ENCODE results near the gene ZDHHC11B.
"Not testable (repeated sequence)": the region's sequence is repeated elsewhere in the genome, so short reads cannot be mapped to it uniquely, and the experiment has no call there.

Gene ZDHHC11B

DNA sequence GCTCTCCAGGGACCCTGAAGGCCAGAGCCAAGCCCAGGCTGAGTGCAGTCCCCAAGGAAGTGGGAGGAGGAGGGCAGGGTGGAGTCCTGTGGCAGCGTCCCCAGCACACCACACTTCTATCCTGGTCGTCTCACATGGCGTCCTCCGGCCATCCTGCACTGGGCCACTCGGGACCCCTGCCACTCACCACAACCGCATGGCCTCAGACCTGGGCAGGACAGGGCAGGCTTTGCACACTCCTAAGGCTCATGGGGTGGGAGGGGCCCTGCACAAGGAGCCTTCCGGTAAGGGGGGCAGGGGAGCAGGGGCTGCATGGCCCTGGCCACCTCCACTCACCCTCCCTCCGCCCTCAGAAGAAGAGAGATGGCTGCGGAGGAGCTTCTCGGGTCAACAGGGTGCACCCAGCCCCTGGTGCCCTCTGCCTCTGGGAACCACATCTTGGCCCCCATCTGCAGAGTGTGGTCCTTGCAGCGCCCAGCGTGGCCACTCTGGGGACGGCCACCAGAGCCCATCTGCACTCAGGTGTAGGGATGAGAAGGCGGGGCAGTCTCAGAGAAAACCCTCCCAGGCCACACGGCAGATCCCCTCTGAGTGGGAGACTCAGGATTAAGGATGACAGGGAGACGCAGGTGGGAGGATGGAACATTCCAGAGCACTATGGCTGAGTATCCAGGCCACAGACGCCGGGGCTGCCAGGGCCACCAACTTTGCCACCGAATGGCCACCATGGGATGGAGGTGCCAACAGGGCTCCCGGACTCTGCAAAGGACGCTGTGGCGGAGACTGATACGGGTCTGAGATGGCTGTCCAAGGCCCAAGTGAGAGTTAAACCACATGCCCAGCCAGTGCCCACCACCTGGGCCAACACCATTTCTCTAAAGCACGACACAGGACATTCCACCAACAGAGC lies 99.0 kb downstream of the ZDHHC11B start:
- DNase-seq (ENCODE audit: low spot score): peak; percentile 5

DNA sequence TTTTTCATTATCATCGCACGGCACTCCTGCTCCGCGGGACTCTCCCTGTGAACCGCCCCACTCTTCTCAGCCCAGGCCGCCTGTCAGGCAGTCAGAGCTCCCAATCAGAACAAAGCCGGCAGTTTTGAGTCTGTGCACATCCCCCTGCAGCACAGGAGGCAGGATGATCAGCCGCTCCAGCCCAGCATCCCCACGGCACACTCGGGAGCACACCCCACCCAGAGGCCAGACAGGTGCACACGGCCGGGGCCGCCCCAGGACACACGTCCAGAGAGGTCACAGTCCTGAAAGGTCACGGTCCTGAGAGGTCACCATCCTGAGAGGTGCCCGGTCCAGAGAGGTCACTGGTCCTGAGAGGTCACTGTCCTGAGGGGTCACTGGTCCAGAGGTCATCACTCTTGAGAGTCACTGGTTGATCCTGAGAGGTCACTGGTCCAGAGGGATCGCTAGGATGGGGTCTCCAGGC lies 99.7 kb downstream of the ZDHHC11B start:
- peak; percentile 7 for DNase-seq (ENCODE audit: low spot score)

DNA sequence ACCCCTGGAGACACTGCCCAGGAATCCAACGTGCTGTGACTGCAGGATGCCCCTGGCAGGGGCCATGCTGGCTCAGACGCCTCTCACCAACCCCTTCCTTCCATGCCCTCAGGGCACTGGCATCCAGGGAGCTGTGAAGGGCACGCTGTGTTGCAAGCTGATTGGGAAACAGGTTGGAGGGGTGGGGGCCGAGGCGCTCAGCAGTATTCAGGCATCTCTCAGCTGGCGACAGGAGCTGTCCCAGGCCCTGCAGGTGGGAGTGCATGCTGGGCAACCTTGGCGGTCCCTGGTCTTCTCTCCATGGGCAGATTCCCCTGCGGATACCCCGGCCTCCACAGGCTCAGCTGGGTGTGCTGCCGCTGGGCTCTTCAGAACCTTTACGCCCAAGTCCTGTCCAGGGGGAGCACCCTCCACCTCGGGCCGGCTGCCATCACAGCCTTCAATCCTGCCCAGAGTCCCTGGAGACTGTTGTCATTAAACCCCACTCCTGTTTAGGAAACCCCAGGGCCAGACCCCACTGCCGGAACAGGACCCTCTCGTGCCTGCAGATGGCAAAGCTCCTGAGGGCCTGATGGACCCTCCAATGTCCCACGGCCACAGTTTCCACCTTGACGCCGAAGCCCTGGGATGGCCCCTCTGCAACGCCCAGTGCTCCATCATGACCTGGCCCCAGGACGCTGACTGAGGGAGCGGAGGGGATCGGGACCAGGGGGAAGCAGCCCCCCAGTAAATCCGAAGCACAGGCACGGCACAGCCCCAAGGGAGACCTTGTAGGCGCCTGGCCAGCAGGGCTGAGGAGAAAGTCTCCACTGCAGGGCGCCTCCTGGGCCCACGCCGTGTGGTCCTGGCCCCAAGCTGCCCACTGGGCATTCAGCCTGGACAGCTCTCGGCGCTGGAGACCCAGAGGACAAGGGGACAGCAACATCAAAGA lies 100.7 kb downstream of the ZDHHC11B start:
- peak; percentile 17 for DNase-seq (ENCODE audit: low spot score)

DNA sequence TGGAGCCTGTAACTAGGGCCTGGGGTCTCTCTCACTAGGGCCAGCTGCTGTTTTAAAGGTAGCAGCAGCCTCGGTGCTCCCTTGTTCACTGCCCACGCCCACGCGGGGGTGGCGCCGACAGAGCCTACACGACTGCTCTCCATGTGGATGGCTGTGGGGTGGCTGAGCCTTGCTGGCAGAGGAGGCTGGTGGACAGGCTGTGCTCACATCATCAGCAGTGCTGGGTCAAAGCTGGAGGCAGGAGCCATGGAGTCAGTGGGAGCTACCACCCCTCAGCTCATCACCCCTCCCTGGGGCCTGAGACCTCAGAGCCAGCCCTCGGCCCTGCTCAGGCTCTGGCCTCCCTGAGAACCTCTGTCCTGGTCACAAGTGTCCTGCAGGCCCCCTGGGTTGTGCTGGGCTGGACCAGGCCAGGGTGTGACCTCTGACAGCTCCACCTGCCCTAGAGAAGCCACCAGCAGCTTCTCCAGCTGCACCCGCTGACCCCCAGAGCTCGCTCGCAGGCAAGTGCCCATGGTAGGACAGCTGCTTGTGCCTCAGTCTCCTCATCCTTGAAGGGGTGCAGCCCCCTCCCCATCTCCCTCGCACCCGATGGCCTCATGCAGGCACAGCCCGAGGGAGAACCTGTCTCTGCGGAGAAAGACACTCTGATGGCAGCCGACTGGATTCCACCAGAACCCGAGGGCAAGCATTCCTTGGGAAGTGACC lies 101.7 kb downstream of the ZDHHC11B start:
- peak; percentile 3 for DNase-seq (ENCODE audit: low spot score)

DNA sequence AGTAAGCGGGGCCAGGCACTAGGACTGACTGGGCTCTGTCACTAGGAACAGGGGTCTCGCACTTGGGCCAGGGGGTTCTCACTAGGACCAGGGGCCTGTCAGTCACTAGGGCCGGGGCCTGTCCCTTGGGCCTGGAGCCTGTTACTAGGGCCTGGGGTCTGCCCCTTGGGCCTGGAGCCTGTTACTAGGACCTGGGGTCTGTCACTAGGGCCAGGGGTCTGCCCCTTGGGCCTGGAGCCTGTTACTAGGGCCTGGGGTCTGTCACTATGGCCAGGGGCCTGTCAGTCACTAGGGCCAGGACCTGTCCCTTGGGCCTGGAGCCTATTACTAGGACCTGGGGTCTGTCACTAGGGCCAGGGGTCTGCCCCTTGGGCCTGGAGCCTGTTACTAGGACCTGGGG lies 102.3 kb downstream of the ZDHHC11B start:
- not testable (repeated sequence) for DNase-seq (ENCODE audit: low spot score)

DNA sequence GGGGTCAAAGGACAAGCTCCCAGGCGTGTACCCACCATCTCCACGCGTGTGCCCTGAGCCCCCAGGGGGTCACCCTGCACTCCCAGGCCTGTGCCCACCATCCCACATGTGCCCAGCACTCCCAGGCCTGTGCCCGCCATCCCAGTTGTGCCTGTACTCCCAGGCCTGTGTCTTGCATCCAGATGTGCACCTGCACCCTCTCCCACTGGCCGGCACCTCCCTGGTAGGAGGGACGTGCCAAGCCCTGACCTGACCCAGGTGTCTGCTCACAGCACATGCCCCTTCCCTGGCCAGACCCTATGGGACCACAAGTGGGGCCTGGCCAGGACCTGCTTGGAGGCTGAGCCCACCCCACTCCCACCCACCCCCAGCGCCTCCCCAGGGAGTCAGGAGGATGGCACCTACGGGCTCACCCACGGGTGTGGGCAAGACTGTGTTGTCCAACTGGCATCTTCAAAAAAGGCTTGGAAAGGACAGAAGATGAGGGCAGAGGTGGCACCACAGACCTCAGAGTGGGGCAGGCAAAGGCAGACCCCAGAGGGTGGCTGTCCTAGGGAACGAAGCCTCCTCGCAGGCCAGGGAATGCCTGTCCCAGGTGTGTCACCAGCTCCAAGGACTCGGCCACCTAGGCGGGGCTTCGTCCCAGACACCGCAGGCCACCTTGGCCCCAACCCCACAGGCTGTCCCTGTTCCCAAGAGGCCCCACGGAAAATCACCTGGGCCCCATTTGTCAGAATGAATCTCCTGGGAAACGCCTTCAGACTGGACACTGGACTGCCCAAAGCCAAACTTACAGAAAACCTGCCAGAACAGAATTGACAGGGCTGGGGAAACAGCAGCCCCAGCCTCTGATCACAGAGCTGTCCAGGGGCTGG lies 103.0 kb downstream of the ZDHHC11B start:
- peak; percentile 1 for DNase-seq (ENCODE audit: low spot score)

DNA sequence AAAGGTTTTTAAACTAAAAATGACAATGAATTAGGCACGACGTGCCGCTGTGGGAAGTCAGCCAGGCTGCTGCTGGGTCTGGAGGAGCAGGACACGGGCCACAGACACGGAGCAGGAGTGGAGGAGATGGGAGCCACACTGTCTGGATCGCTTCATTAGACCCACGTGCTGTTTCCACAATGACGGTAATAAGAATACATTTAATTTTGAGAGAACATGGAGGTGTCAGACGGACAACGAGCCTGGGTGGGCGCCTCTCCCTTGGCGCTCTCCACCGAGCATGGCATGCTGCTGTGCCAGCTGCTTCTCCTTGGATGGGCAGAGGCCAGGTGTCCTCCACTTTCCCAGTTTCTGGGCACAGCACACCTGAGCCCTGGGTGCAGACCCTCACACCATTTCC lies 103.7 kb downstream of the ZDHHC11B start:
- DNase-seq (ENCODE audit: low spot score): peak; percentile 2

DNA sequence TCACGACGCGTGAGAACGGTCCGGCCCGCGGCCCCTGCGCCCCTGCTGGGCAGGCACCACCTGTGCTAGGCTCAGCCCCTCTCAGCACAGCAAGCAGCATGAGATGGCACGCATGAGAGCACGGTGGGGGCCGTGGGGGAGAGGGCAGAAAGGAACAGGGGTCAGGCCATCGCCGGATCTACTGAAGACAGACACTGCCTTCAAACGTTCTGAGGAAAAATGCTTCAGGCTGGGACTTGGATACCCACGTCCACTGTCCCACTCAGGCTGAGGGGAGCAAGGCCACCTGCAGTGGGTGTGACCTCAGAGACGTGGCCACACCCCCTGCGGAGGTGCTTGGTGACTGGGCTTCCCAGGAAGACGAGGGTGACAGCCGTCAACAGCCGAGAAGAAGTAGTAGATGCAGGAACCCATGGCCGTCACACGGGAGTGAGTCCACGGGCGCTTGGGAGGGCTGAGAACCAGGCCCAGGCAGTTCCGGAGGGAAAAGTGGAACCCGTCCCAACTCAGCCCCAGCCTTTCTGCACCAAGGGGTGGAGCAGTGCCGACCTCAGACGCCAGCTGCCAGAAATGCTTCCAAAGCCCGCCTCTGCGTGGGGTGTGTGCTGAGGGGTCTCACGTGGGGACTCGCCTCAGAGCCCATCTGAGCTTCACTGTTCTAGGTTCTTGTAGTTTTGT lies 104.3 kb downstream of the ZDHHC11B start:
- DNase-seq (ENCODE audit: low spot score): not testable (repeated sequence)

DNA sequence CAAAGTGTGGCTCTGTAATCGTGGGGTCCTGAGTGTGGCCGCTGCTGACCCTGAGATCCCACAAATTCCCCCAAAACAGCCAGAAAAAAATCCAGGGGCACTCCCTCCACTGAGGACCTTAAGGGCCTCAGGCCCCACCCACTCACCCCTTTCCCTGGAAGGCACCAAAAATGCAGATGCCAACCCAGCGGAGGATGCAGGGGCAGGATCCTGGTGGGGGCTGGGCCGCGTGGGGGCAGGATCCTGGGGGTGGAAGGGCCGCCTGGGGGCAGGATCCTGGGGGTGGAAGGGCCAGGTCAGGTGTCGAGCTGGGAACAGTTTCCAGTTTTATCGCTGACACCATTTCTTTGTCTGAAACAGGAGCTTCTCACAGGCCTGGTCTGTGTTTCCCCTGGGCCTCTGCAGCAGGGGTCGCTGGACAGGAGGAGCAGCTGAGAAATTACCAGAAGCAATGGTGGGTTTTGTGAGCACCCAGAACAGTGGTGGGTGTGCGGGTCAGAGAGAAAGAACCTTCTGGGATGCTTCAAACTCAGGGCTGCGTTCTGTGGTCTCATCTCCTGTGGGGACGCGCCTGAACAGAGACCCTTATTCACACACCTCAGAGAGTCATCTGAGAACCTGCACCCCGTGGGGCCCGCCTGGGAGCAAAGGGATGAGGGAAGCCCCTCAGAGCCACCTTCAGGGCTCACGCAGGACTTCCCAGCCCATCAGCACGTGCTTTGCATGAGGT lies 105.2 kb downstream of the ZDHHC11B start:
- DNase-seq (ENCODE audit: low spot score): not testable (repeated sequence)

DNA sequence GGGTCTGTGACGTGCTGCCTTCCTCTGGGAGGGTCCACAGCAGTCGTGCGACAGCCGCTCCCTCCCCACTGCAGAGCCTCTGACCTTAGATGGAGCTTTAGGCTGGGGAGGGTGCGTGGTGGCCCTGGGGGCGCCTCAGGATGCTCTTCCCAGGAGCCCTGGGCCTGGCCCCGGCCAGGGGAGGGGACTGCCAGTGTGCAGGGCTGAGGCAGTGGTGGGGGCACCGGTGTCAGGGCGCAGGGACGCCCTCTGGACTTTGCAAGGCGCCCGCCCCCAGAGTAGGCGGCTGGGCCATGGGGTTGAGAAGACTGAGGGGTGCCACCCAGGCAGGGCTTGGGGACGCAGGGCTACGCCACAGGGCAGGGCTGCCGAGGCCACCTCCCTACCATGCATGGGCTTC lies 106.0 kb downstream of the ZDHHC11B start:
- not testable (repeated sequence) for DNase-seq (ENCODE audit: low spot score)

DNA sequence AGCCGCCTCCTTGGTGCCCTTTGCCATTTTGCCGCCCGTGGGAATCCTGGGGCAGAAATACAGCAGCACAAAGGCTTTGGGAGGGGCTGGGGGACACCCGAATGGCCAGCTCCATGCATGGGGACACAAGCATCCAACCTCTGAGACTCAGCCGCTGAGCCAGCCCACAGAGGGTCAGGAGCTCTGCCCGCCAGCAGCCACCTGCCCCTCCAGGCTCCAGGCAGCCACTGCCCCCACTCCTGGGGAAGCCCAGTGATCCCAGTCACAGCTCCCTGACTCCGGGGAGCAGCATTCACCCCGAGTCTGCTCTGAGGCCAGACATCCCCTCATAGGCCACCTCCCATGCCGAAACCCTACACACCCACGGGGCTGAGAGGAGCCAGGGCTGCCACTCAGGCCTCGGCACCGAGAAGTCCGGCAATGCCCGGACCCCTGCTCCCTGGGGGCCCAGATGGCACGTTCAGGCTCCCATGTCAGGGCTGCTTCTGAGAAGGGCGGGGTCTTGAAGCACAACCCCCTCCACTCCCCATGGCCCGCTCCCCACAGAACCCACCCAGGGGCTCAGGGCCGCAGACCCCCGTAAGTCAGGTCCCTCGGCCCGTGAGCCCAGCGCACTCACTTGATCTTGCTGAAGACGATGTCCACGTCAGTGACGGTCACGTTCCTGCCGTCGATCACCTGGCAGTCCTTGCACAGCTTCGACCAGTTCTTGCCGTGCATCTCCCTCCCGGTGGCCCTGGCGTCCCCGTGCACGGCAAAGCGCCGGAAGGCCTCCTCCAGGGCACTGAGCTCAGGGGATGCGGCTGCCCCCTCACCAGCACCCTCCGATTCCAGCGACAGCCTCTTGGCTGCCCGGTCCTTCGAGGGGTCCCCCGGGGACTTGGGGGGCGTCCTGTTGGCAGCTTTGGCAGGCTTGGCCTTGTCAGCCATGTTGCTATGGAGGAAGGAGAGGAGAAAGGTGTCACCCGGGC lies 107.1 kb downstream of the ZDHHC11B start:
- no peak for DNase-seq (ENCODE audit: low spot score)

DNA sequence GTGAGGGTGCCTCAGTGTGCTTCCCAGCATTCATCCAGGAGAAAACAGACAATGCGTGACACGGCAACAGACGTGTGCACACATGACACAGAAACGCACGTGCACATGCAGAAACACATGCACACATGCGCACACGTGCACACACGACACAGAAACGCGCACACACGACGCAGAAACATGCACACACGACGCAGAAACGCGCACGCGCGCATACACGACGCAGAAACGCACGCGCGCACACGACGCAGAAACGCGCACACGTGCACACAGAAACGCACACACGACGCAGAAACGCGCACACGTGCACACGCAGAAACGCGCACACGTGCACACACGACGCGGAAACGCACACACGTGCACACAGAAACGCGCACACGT lies 107.8 kb downstream of the ZDHHC11B start:
- no peak for DNase-seq (ENCODE audit: low spot score)

DNA sequence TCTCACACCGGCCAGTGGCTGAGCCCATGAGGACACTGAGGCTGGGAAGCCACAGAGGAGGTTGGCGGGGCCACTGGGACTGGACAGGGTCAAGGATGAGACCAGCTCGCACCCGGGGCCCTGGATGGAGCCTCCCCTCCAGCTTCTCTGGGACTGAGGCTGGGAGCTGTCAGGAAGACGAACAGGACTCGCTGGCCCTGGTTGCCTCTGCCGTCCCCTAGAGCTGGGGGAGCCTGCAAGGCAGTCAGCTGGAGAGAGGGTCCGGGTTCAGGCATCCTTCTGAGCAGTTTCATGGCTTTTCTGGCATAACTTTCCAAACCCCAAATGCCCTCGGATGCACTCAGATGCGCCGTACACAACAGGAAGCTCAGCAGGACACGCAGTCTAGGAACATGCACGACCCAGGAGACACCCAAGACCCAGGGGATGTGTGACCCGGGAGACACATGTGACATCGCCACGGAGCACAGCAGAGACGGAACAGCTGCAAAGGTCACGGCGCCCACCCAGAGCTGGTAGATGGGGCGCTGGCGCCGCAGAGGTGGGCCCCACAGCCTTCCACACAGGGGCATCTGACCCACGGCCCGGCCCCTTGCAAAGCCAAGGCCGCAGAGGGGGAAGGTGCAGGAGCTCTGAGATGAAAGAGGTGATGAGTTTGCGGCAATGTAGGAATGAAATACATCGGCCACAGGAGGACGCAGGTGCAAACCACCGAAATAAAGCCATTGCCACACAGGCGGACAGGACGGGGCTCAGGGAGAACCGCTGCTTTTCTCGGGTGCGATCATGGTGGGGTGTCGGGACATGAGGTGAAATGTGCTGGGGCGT lies 108.4 kb downstream of the ZDHHC11B start:
- no peak for DNase-seq (ENCODE audit: low spot score)

DNA sequence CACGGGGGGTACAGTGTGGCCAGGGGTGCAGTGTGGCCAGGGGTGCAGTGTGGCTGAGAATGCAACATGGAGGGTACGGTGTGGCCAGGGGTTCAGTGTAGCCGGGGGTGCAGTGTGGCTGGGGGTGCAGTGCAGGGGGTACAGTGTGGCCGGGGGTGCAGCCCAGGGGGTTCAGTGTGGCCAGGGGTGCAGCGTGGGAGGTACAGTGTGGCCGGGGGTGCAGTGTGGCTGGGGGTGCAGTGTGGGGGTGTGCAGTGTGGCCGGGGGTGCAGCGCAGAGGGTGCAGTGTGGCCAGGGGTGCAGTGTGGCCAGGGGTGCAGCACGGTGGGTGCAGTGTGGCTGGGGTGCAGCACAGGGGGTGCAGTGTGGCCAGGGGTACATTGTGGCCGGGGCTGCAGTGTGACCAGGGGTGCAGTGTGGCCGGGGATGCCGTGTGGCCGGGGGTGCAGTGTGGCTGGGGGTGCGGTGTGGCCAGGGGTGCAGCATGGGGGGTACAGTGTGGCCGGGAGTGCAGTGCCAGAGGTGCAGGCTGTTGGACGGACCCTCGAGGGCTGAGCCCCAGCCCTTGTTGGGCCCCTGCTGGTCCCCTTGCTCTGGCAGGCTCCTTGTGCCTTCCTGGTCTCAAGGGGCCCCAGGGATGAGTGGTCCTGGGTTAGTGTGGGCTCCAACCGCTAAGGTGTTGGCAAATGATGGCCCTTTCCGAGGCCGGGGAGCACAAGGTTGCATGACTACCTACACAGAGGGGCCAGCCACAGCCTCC lies 109.2 kb downstream of the ZDHHC11B start:
- DNase-seq (ENCODE audit: low spot score): no peak

DNA sequence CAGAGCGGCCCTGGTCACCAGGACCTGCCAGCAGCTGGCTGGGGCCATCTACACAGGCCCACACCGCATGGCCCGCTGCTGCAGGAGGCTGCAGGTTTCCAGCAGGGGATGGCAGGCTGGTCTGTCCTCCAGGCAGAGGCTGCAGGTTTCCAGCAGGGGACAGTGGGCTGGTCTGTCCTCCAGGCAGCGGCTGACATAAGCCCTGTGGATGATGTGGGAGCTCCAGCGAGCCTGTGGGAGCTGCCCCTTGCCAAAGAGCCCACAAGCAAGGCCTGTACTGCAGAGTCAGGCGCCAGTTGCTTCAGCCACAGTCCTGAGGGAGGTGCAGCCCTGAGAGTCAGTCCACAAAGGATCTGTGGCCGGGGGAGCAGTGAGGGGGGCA lies 109.9 kb downstream of the ZDHHC11B start:
- peak; percentile 64 for DNase-seq (ENCODE audit: low spot score)

DNA sequence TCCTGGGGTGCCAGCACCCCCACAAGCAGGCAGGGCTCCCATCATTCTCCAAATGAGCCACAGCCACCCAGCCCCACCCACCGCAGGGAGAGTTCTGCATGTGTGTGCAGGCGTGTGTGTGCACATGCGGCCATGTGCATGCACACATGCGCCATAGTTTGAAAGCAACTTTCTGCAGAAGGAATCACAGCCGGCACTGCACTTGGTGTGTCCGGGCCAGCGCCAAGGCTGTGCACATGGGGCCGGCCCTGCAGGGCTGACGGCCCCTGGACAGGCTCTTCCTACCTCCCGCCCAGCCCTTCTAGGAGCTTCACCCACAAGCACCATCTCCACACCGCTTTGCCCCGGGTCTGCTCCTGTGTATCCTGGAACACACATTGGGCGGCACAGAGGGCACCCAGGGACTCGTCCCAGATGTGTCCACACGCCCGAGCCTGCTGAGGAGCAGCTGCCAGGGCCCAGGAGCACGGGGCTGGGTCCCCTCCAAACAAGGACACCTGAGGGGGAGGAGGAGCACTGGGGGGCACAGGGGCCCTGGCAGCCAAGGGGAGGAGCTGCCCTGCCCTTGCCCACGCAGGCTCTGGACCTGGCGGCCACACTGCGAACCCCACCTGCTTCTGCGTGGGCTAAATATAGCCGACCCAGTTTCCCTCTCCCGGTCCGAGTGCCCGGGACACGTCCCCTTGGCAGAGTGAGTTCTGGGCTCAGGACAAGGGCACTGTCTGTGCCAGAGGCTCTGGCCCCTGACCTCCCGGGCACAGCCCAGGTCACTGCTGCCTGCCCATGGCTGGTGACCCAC lies 110.5 kb downstream of the ZDHHC11B start:
- no peak for DNase-seq (ENCODE audit: low spot score)

Measured in Ammon's horn (tissue), 1 donor.